WTC11 (cell line): ENCODE results near the gene ZRANB1.

Experiments
- CTCF ChIP-seq: fragments of 200-600 bp; IDR thresholded peaks from 2 replicates; pipeline ENCODE4 v1.8.0; 2022; ENCODE audit warnings: antibody characterized with exemption
- FOXJ3 ChIP-seq: sonication (generic); formaldehyde crosslinking; IDR thresholded peaks from 2 replicates; pipeline ENCODE4 v1.9.0; 2021; ENCODE audit warnings: missing genetic modification reagents, mild to moderate bottlenecking, borderline replicate concordance
- FOXK1 ChIP-seq: sonication (generic); formaldehyde crosslinking; IDR thresholded peaks from 2 replicates; pipeline ENCODE4 v1.8.0; 2022; ENCODE audit warnings: mild to moderate bottlenecking, moderate library complexity, missing genetic modification reagents
- FOXP1 ChIP-seq: sonication (generic); formaldehyde crosslinking; IDR thresholded peaks from 2 replicates; pipeline ENCODE4 v1.8.0; 2022; ENCODE audit warnings: missing genetic modification reagents, mild to moderate bottlenecking, moderate library complexity, borderline replicate concordance
- MLX ChIP-seq: sonication (generic); formaldehyde crosslinking; IDR thresholded peaks from 2 replicates; pipeline ENCODE4 v1.8.1; 2023; ENCODE audit warnings: mild to moderate bottlenecking, missing genetic modification reagents, moderate library complexity
- NFE2L1 ChIP-seq: sonication (generic); formaldehyde crosslinking; IDR thresholded peaks from 2 replicates; pipeline ENCODE4 v1.8.1; 2023; ENCODE audit warnings: missing genetic modification reagents
- NR1H2 ChIP-seq: sonication (generic); formaldehyde crosslinking; IDR thresholded peaks from 2 replicates; pipeline ENCODE4 v1.9.0; 2021; ENCODE audit warnings: mild to moderate bottlenecking, moderate library complexity, missing genetic modification reagents
- ZNF232 ChIP-seq: sonication (generic); formaldehyde crosslinking; IDR thresholded peaks from 2 replicates; pipeline ENCODE4 v1.8.0; 2022; ENCODE audit warnings: mild to moderate bottlenecking, missing genetic modification reagents
- TF ChIP-seq, protein P1 (sequence below): sonication (generic); formaldehyde crosslinking; IDR thresholded peaks from 2 replicates; pipeline ENCODE4 v1.8.1; 2023; ENCODE audit warnings: mild to moderate bottlenecking, missing genetic modification reagents, borderline replicate concordance

DNA sequence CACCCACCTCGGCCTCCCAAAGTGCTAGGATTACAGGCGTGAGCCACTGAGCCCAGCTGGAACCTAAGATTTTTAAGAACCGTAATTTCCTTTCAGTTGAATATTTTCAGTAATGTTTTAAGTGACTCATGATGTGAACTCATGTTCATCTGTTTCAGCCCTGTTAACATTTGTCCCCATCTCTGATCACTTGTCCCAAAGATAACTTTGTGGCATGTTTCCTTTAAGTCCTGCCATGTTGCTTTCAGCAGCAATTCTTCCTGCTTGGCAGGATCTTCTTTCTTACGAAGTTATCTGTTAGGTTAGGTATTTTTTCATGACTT lies 19.3 kb downstream of the ZRANB1 start:
- no peak for TF ChIP-seq FOXK1 (CRISPR knock-in tag)
- no peak for TF ChIP-seq ZNF232 (CRISPR knock-in tag)
- TF ChIP-seq CTCF = no peak
- TF ChIP-seq MLX (CRISPR knock-in tag) = no peak
- no peak for TF ChIP-seq NR1H2 (CRISPR knock-in tag)
- TF ChIP-seq FOXJ3 (CRISPR knock-in tag) = no peak
- TF ChIP-seq, protein P1, sequence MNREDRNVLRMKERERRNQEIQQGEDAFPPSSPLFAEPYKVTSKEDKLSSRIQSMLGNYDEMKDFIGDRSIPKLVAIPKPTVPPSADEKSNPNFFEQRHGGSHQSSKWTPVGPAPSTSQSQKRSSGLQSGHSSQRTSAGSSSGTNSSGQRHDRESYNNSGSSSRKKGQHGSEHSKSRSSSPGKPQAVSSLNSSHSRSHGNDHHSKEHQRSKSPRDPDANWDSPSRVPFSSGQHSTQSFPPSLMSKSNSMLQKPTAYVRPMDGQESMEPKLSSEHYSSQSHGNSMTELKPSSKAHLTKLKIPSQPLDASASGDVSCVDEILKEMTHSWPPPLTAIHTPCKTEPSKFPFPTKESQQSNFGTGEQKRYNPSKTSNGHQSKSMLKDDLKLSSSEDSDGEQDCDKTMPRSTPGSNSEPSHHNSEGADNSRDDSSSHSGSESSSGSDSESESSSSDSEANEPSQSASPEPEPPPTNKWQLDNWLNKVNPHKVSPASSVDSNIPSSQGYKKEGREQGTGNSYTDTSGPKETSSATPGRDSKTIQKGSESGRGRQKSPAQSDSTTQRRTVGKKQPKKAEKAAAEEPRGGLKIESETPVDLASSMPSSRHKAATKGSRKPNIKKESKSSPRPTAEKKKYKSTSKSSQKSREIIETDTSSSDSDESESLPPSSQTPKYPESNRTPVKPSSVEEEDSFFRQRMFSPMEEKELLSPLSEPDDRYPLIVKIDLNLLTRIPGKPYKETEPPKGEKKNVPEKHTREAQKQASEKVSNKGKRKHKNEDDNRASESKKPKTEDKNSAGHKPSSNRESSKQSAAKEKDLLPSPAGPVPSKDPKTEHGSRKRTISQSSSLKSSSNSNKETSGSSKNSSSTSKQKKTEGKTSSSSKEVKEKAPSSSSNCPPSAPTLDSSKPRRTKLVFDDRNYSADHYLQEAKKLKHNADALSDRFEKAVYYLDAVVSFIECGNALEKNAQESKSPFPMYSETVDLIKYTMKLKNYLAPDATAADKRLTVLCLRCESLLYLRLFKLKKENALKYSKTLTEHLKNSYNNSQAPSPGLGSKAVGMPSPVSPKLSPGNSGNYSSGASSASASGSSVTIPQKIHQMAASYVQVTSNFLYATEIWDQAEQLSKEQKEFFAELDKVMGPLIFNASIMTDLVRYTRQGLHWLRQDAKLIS (CRISPR knock-in tag) = no peak
- TF ChIP-seq FOXP1 (CRISPR knock-in tag) = no peak
- TF ChIP-seq NFE2L1 = no peak
